HG02870 (cell line): ENCODE results near the gene FAF1.

Source experiments
- ATAC-seq: cut with Tn5 transposase; IDR thresholded peaks from one replicate; pipeline ENCODE4 v1.9.1; 2021; ENCODE audit warnings: mild to moderate bottlenecking, moderate library complexity; ENCODE audit not compliant: unreplicated experiment

FAF1 gene

GRCh38 chr1:50454911-50455310 lies 505.2 kb downstream of the FAF1 start:
- no peak for ATAC-seq

GRCh38 chr1:50453266-50453665 lies 506.8 kb downstream of the FAF1 start:
- ATAC-seq = no peak

DNA sequence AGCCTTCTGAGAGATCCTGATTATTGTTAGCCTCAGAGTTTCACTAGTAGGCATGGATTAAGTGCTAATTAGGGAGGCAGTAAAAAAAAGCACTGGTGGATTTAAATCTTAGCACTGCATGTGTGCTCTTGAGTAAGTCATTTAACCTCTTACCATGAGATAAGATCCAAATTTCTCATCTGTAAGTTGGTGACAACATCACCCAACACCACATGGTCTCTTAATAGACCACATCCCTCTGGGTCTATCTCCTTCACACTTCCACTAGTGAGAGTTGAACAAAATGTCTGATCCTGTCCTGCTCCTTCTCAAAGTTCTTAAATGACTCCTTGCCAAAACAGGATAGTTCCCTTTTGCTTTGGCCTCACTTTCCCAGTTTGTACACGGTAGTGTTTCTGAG lies 507.4 kb downstream of the FAF1 start:
- ATAC-seq = no peak

- ATAC-seq = no peak
Observed at GRCh38 chr1:50450861-50451653, 509.0 kb downstream of the FAF1 start.

DNA sequence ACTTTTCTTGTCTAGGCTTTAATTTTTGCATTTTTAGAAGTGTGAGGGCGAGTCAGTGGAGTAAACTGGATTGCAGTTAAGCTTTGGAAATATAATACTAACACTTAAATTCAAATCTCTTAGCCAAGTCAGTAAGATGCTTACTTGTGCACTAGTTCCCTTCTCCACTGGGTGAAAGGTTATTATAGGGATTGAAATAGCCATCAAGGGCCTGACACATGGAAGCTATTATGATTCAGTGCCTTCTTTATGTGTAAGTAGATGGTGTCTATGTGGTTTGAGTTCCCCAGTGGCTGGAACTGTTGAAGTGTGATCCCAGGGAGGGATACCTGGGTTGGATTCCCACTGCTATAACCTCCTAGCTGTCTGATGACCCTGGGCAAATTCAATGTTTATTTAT lies 512.1 kb downstream of the FAF1 start:
- ATAC-seq = no peak

DNA sequence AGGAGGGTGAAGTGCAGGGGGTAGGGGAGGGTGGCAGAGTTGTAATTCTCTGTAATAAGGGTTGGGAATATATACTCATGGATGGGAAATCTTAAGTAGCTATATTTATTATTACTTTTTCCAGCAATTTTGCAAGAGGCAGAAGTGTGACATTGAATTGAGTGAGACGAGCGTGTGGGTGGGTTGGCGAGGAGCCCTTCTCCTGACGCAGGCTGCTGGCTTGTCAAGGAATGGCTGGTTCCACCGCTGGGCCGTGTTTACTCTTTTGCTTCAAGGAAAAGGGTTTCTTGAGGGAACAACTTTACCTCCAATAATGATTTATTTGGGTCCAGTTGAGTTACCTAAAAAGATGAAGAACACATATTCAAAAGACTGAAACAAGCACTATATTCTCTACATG lies 518.9 kb downstream of the FAF1 start:
- ATAC-seq = no peak

GRCh38 chr1:50438945-50439344 lies 521.1 kb downstream of the FAF1 start:
- ATAC-seq = no peak

DNA sequence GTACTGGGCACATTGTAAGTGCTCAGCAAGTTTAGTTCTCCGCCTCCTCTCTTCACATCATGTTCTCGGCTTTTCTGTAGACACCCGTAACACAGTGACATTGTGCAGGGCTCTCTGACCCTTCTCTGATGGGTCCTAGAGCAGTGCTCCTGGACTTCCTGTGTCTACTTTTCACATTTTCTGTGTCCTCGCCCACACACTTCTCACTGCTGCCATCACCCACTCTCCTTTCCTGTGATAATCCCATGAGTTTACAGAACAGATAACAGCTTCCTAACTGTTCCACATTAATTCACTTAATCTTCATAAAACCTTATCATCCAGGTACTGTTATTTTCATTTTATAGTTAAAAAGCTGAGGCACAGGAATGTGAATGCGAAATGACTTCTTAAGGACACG lies 523.6 kb downstream of the FAF1 start:
- no peak for ATAC-seq

GRCh38 chr1:50430010-50430405 lies 530.1 kb downstream of the FAF1 start:
- no peak for ATAC-seq

- no peak for ATAC-seq
Observed at GRCh38 chr1:50427818-50428779, 532.0 kb downstream of the FAF1 start.

- no peak for ATAC-seq
Observed at GRCh38 chr1:50427086-50427817, 532.8 kb downstream of the FAF1 start.

DNA sequence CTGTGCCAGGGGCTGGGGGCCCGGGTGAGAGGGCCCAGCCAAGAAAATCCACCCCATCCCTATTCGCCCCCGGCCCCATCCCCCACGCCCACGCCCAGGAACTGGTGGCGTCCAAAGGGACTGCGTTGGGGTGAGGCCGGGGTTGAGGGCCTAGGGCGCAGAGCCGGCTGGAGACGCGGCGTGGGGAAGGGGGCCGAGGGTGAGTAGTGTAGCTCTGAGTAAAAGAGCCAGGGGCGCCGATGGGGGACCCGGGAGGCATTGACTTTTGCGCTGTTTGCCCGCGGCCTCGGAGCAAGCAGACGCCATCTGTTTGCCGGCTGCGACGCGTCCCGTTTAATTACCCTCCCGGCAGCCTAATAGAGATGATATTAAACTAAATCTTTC lies 533.4 kb downstream of the FAF1 start:
- no peak for ATAC-seq

DNA sequence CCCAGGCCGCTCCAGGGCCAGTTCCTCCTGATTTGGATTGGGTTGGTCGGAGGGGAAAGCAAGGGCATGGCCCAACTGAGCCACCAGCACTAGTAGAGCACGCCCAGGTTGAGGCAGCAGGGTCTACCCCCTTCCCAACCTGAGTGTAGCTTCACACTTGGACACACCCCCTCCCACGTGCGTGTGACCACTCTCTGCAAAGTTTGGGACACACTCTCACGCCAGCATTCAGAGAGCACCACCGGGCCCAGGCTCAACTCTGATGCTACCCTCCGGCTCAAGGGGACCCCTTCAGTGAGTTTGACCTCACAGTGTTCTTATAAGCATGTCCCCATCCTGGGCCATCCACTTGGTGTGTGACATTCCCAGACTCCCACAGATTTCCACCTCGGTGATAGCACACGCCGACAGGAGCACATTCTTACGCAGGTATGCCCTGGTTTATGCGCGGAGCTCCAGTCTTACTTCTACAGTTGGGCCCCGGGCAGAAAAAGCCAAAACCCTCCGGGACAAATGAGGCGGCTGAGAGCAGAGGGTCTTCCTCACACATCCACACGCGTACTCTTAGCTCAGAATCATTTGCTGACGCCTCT lies 533.9 kb downstream of the FAF1 start:
- ATAC-seq = no peak

DNA sequence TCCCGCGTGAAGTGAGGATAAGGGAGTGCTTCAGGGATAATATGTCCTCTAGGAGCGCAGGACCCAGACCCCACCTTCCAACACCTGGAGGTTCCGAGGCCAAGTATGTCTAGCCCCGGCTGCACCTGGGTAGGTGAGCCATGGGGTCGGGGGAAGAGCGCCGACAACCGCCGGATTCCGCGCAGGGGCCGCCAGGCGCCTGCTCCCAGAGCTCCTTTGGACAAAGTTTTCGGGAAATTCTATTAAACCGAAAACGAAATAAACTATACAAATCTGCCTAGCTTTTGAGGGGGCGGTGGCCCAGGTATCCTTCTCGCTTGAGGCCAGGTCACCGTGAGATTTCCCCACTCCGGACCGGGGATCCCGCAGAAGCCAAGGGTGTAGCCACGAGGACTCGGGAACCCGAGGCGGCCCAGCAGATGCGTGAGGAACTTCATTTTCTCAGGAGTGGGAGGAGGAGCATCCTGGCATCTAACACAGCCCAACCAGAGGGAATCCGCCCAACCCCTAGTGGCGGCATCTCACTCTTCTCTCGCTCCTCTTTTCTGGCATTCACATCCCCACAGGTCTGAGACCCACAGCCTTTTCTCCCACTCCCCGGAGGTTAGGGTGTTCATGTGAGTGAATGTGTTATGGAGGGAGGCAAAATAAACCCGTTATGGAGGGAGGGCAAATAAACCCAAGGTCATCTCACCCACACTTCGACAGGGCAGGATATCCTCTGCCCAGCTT lies 534.5 kb downstream of the FAF1 start:
- no peak for ATAC-seq

GRCh38 chr1:50424884-50425375 lies 535.1 kb downstream of the FAF1 start:
- ATAC-seq = no peak

DNA sequence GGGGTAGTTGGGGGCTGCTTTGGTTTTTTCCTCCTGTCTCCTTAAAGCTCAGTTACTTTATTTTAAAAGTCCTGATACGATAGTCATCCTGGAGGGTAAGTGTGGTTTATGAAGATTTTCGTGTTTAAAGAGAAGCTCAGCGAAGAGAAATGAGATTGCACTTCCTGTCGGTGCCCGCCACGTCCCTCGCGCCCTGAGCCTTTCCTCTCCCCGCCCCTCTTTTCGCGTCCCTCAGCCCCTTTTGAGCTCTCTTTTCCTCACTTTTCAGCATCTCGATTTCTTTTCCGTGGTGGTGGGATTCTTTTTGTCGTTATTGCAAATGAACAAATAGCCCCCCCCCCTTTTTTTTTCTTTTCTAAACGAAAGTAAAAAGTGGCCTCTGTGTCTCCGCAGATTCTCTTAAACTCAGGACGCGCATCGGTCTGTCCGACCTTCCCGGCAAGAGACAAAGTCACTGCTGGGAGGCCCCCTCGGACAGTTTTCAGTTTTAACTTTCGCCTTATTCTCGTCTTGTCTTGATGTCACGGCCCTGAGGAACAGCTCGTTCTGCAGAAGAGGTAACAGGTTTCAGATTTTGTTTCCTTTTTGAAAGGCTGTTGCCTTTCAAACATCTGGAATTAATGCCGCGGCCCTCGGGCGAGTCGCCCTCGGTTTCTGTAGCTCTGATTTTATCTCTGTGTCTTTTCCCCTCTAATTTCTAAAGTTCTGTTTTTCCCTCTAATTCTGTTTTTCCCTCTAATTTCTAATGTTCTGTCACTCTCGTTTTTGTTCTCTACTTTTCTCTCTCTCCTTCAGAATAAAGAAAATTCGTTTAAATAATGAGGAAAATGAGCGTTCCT lies 535.8 kb downstream of the FAF1 start:
- ATAC-seq = no peak

DNA sequence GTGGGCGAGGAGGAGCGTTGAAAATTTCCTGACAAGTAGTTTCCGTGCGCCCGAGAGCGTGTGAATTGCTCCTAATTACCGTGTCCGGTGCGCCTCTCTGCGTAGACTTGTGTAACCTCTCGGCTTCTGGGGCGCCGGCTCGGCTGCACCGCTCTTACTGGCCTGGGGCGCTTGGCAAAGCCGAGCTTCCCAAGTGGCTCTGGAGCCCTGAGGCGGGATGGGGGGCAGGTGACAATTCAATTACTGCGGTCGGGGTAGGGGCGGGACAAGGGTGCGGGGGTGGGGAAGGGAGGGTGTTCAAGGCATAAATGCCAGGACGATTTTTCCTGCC lies 536.4 kb downstream of the FAF1 start:
- no peak for ATAC-seq

DNA sequence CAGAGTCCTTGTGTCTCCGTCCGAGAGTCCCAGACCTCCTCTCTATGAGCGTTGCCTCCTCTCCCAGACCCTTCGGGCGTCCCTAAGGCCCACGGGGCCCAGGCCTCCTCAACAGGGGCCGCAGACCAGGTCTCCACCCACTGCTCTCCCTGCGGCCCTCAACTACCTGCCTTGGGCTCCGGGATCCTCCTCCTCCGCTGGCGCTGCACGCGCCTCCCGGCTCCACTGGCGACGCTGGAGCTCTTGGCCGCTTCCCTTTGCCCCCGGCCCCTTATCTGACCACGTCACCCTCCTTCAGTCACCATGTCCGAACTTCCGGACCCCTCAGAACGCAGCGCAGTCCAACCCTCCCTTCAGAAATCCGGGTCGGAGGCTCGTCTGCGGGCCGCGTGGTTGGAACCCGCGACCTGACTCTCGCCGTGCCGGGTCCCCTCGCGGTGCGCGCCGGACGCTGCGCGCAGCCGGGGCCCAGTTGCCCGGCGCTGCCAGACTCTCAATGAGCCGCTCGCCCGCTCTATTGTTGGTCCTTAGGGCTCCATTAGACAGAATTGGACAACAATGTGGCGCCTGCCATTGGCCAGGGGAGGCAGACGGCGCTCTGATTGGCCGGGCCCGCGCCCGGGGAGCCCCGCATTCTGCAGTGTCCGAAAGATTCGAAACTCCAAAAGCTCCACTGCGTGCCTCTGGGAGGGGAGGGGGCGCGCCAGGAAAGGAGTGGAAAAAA lies 537.0 kb downstream of the FAF1 start, which contains the start of gene DMRTA2:
Gene DMRTA2 (minus strand): TSS at position 498 of the 724 bp plus-strand sequence. CDS start 1,907 bp downstream, outside the sequence.
- ATAC-seq = no peak

- ATAC-seq = no peak
Observed at GRCh38 chr1:50422675-50422945, 537.5 kb downstream of the FAF1 start.
